ENCODE measurements around the gene NDRG3.

Gene NDRG3

DNA sequence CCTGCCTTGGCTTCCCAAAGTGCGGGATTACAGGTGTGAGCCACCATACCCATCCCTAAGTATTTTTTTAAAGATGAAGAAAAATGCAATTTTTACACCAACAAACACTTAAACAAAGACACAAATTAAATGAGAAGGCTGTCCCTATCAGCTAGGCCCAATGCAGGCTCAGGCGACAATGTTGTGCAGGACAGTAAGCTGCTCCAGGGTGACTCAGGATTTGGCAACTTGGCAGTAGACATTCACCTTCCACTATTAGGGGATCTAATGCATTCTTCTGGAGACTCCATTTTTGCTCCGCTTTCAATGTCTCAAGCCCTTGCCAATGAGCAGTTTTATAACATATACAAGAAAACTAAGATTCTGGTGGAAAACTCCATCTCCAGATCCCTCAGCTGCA lies 19.7 kb downstream of the NDRG3 start:
- TF ChIP-seq, protein P1, sequence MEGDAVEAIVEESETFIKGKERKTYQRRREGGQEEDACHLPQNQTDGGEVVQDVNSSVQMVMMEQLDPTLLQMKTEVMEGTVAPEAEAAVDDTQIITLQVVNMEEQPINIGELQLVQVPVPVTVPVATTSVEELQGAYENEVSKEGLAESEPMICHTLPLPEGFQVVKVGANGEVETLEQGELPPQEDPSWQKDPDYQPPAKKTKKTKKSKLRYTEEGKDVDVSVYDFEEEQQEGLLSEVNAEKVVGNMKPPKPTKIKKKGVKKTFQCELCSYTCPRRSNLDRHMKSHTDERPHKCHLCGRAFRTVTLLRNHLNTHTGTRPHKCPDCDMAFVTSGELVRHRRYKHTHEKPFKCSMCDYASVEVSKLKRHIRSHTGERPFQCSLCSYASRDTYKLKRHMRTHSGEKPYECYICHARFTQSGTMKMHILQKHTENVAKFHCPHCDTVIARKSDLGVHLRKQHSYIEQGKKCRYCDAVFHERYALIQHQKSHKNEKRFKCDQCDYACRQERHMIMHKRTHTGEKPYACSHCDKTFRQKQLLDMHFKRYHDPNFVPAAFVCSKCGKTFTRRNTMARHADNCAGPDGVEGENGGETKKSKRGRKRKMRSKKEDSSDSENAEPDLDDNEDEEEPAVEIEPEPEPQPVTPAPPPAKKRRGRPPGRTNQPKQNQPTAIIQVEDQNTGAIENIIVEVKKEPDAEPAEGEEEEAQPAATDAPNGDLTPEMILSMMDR (IDR thresholded peaks at IDR 0.05; ENCODE audit: low read depth, low read length): no peak
- no peak for DNase-seq
- Histone ChIP-seq H3K4me3 (ENCODE audit: low read depth, low read length) (no peak overlapping the region), H3K36me3 (no peaks in the 10 kb centered on the region), H3K27me3 (no peaks in the 10 kb centered on the region), H3K9me3 (no peaks in the 10 kb centered on the region), H3K4me1 (no peaks in the 10 kb centered on the region)

DNA sequence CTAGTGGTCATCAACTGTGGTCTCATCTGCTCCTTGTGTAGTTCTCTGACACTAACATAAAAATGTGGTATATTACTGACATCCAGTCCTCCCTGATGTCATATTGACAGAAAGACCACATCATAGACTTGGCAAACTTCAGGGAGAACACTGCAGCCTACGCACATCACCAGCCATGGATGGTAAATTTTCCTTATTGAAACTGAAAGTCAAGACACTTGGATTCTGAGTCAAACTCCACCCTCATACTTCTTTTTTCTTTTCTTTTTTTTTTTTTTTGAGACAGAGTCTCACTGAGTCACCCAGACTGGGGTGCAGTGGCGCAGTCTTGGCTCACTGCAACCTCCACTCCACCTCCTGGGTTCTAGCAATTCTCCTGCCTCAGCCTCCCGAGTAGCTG lies 25.4 kb downstream of the NDRG3 start:
- no peaks in the 10 kb centered on the region for H3K27me3 ChIP-seq
- no peak for DNase-seq
- no peaks in the 10 kb centered on the region for H3K36me3 ChIP-seq
- no peak overlapping the region for H3K4me3 ChIP-seq (ENCODE audit: low read depth, low read length)
- no peaks in the 10 kb centered on the region for H3K9me3 ChIP-seq
- TF ChIP-seq, protein P1 (IDR thresholded peaks at IDR 0.05; ENCODE audit: low read depth, low read length): no peak
- no peaks in the 10 kb centered on the region for H3K4me1 ChIP-seq

DNA sequence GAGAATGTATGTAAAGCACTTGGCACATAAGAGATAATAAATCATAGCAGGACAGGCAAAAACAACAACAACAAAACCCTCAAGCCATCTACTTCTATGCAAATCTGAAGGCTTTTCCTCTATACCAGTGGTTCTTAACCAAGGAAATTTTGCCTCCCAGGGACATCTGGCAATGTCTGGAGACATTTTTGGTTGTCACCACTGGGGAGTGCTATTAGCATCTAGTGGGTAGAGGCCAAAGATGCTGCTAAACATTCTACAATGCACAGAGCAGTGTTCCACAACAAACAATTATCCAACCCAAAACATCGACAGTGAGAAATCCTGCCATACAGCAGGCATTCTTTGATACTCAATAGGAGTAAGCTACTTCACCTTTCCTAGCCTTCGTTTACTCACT lies 28.2 kb downstream of the NDRG3 start:
- H3K4me1 ChIP-seq: no peaks in the 10 kb centered on the region
- no peak overlapping the region for H3K4me3 ChIP-seq (ENCODE audit: low read depth, low read length)
- DNase-seq: peak; percentile 32

DNA sequence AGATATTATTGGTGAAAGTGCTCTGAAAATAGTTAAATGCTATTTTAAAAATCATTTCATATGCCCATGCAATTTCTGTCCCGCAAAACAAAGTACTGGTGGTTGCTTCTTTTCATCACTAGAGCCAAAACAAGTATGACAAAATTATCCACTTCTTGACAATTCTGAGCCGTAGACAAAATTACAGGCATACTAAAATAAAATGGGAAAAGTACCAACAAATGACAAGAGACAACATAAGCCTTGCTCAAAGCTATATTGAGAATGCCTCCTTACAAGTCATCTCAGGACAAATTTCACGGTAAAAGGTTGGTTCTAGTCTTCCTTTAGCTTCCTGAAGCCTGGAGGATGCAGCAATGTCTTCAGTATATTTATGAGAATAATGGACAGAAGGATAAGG lies 28.9 kb downstream of the NDRG3 start:
- TF ChIP-seq, protein P1 (IDR thresholded peaks at IDR 0.05; ENCODE audit: low read depth, low read length): no peak
- DNase-seq: no peak
- H3K4me3 ChIP-seq (ENCODE audit: low read depth, low read length): no peak overlapping the region

More for the DNA sequence above, 28.2 kb downstream of the NDRG3 start:
- H3K27me3 ChIP-seq: no peaks in the 10 kb centered on the region
- TF ChIP-seq, protein P1 (IDR thresholded peaks at IDR 0.05; ENCODE audit: low read depth, low read length): peak; percentile 67
- no peaks in the 10 kb centered on the region for H3K9me3 ChIP-seq
- no peaks in the 10 kb centered on the region for H3K36me3 ChIP-seq

DNA sequence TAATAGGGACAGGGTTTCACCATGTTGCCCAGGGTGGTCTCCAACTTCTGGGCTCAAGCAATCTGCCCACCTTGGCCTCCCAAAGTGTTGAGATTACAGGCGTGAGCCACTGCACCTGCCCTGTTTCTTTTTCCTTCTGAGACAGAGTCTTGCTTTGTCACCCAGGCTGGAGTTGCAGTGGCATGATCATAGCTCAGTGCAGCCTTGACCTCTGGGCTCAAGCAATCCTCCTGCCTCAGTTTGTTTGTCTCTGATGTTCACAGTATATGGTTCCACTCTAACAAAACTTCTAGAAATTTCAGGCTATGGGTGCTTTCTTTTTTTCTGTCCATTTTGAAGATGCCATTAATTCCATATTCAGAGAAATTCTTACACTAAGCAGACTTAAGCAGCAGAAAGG lies 33.1 kb downstream of the NDRG3 start:
- no peak for DNase-seq

More for the DNA sequence above, 28.9 kb downstream of the NDRG3 start:
- Histone ChIP-seq H3K4me1 (no peaks in the 10 kb centered on the region), H3K9me3 (no peaks in the 10 kb centered on the region), H3K36me3 (no peaks in the 10 kb centered on the region), H3K27me3 (no peaks in the 10 kb centered on the region)

DNA sequence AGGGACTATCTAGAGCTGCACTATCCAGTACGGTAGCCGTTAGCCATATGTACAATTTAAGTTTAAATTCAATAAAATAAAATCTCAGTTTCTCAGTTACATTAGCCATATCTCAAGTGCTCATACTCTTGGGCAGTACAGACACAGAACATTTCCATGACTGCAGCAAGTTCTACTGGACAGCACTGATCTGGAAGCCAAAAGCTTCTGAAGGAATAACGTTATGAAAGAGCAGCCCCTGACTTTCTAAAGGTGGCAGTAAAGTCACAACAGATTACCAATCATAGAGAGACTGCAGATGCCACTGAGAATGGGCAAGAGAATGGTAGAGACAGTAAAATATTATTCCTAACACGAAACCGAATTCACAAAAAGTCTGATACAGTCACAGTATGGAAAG lies 36.8 kb downstream of the NDRG3 start:
- Histone ChIP-seq H3K36me3 (no peaks in the 10 kb centered on the region), H3K9me3 (no peaks in the 10 kb centered on the region), H3K27me3 (no peaks in the 10 kb centered on the region), H3K4me3 (ENCODE audit: low read depth, low read length) (no peak overlapping the region), H3K4me1 (no peaks in the 10 kb centered on the region)
- TF ChIP-seq, protein P1 (IDR thresholded peaks at IDR 0.05; ENCODE audit: low read depth, low read length): no peak
- DNase-seq: no peak

More for the DNA sequence above, 33.1 kb downstream of the NDRG3 start:
- no peaks in the 10 kb centered on the region for H3K36me3 ChIP-seq
- no peaks in the 10 kb centered on the region for H3K27me3 ChIP-seq
- no peak overlapping the region for H3K4me3 ChIP-seq (ENCODE audit: low read depth, low read length)
- no peaks in the 10 kb centered on the region for H3K9me3 ChIP-seq
- H3K4me1 ChIP-seq: no peaks in the 10 kb centered on the region
- TF ChIP-seq, protein P1 (IDR thresholded peaks at IDR 0.05; ENCODE audit: low read depth, low read length): no peak
